Fibroblast of gingiva (primary cell): ENCODE results near the gene KRT9.
"Not testable (repeated sequence)": the region's sequence is repeated elsewhere in the genome, so short reads cannot be mapped to it uniquely, and the experiment has no call there.

Source experiments
- DNase-seq: peaks from one replicate; pipeline ENCODE4 v3.0.0-alpha.2; 2011; ENCODE audit warnings: low read depth

Gene KRT9

GRCh38 chr17:41545829-41546410 is 25.9 kb downstream of the KRT9 start:
- no peak for DNase-seq

DNA sequence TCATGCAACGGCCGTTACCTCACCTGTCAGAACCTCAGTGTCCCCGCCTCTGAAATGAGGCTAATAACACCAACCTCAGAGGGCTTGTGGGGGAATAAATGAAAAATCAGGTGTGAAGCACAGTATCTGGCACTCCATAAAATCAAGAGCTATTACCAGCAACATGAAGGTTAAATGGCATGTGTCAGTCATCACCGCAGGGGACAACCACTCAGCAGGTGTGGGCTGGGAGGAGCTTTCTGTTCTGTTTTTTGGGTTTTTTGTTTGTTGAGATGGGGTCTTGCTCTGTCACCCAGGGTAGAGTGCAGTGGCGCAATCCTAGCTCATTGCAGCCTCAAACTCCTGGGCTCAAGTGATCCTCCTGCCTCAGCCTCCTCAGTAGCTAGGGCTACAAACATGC is 26.9 kb downstream of the KRT9 start:
- no peak for DNase-seq

- DNase-seq = no peak
Measured at GRCh38 chr17:41544491-41544892, 27.4 kb downstream of the KRT9 start.

GRCh38 chr17:41542786-41543185 is 29.1 kb downstream of the KRT9 start:
- not testable (repeated sequence) for DNase-seq

GRCh38 chr17:41542357-41542756 is 29.5 kb downstream of the KRT9 start:
- no peak for DNase-seq

DNA sequence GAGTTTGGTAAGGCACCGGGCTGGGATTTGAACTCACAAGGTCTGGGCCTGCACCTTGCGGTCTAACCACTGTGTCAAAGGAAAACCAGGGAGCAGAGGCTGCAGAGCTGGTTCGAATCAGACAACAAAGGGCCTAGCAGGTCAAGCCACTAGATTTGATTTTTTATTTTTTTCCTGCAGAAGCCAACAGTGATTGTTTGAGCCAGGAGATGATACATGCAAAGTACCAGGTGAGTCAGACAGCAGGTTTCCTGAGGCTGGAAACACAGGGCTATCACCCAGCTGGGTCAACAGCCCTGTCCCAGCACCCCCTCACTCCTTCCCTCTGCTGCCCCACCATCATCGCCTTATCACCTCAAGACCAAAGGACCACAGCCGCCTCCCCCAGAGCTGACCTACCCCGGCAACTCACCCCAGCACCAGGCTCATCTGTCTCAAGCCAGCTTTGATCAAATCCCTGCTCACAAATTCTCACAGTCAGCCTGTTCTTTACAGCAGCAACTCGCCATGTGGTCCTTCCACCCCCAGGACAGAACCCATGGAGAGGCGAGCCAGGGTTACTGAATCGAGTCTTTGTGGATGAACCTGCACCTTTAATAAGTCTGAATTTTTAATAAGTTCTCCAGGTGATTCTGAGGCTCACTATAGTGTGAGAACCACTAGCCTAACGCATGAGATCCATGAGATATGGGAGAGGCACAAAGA is 30.8 kb downstream of the KRT9 start:
- no peak for DNase-seq

- DNase-seq = no peak
Measured at GRCh38 chr17:41539979-41540701, 31.7 kb downstream of the KRT9 start.

GRCh38 chr17:41539071-41539492 is 32.8 kb downstream of the KRT9 start:
- DNase-seq = no peak

DNA sequence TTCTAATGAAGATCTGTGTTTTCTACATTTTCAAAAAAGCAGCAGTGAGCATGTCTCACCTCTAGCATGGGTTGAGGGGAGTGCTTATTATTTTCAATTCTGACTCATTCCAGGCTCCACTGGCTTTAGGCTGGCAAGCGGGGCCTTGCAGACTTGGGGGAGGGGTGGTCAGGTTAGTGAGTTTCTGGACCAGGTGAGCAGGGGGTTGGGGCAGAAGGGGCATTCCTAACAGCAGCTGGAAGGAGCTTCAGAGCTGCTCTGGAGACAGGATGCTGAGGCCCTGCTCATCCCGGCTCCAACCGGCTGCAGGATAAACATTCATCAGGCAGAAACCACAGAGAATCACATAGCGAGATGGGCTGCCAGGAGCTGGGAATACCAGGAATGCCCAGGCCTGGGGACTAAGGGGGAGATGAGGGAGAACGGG is 33.3 kb downstream of the KRT9 start:
- no peak for DNase-seq

GRCh38 chr17:41537990-41538389 is 33.9 kb downstream of the KRT9 start:
- peak; percentile 31 for DNase-seq

DNA sequence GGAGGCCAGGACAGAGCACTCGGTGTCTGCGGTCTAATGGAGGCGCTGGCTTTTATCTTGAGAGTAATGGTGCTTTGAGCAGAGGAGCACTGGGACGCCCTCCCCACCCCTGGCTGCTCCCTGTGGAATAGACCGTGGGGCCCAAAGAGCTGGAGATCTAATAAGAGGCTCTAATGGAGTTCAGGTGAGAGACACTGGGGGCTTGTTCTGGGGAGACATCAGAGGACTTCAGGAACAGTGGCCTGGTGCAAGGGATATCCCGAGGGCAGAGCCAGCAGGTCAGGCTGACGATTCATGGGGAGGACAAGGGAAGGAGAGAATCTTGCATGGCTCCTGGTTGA is 34.3 kb downstream of the KRT9 start:
- no peak for DNase-seq

DNA sequence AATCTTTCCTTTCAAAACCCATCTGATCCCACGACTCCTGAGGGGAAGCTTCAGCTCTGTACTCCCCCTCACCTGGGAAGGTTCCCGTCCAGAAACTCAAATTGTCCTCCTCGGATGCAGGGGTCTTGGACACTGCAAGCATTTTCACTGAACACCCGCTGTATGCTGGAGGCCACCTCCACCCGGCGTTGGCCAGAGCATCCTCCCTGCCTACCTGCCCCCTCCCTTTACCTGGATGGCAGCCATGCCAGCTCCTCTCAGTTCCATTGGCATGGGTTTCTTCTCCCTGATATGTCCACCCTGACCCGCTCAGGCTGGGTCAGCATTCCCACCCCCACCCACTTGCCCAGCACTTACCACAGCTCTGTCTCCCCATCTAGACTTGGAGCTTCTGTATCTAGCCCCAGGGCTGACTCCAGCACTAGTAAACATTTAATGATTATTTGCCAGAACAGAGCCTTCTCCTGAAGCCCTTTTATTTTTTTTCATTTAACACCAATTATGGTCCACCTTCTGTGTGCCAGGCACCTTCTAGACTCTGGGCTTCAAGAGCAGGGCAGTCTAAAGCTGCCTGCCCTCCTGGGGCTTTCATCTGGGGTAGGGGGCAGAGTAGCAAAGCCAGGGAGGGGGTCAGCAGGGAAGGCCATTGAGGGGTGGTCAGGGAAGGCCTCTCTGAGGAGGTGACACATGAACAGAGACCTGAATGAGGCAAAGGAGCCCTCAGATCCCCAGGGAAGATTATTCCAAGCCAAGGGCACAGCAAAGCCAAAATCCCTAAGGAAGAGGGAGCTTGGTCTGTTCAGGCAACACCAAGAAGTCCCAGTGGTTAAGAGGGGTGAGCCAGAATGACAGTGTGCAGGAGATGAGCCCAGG is 34.9 kb downstream of the KRT9 start:
- no peak for DNase-seq

DNA sequence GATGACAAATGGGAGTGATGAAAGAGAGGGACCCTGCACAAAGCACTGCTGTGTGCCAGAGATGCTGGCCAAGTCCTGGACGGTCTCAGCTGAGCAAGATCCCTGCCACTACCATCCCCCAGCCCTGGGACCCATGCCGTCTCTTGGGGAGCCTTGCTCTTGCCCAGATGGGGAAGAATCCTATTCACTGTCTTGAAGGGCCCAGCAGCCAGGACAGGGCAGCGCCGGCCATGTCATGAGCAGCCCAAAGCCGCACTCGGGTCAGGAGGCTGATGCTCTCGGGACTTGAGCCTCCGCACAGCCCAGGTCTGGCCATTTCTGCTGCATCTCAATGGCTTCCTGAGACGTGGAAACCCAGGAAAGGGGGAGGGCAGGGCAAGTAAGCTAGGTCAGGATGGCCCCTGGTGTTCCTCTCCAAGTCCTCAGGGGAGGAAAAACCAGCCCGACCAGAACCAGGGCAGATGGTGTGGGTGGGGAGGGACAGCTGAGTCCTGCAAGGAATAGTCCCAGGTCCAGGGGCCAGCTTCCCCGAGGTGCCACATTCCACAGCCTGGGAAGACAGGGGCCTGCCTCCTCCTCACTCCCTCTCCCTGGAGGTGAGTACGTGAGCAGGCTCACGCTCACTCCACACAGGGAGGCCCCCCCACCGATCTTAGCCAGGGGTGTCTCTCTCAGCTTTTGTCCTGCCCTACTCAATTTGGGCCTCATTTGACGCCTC is 35.9 kb downstream of the KRT9 start:
- no peak for DNase-seq

DNA sequence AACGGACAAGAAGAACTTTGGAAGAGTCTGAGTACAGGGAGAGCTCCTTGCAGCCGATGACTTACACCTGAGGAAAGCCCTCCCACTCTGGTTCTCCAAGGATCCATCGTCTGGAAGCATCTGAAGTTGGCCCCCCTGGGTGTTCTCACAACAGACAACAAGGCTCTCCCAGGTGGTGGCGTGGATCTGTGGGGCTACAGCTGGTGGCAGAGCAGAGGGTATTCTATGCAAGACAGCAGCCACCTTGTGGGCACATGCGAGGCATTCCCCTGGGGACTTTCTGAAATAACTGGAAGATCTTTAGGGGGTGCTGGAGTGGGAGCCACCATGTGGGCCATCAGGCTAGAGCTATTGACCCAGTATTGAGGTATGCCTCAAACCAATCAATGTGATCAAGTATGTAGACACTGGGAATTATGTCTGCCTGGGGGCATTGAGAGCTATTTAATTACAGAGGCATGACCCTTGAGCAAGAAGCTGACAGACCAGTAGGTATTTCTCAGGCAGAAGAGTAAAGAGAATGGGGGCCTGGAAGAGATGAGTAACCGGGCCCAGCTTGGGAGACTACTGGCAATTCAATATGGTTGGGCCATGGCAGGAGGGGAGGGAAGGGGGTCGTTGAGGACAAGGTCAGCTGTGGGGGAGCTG is 36.8 kb downstream of the KRT9 start:
- no peak for DNase-seq

- no peak for DNase-seq
Measured at GRCh38 chr17:41533613-41534012, 38.2 kb downstream of the KRT9 start.

DNA sequence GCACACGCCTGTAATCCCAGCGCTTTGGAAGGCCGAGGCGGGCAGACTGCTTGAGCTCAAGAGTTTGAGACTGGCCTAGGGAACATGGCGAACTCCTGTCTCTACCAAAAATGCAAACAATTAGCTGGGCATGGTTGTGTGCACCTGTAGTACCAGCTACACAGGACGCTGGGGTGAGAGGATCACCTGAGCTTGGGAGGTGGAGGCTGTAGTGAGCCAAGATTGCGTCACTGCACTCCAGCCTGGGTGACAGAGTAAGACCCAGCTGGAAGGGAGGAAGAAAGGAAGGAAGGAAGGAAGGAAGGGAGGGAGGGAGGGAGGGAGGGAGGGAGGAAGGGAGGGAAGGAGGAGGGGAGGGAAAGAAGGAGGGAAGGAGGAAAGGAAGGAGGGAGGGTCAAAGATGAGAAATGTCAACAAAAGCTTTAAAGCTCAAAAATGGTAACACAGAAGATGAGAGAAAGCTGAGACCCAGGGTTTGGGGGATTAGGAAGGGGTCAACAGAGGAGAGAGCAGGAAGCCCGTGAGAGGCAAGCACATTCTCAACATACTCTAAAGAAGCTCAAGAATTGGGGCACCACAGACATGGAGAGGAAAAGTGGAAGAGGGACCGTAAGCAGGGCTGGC is 38.8 kb downstream of the KRT9 start:
- DNase-seq = no peak

GRCh38 chr17:41531993-41532392 is 39.9 kb downstream of the KRT9 start:
- no peak for DNase-seq

- no peak for DNase-seq
Measured at GRCh38 chr17:41530062-41531048, 41.5 kb downstream of the KRT9 start.

DNA sequence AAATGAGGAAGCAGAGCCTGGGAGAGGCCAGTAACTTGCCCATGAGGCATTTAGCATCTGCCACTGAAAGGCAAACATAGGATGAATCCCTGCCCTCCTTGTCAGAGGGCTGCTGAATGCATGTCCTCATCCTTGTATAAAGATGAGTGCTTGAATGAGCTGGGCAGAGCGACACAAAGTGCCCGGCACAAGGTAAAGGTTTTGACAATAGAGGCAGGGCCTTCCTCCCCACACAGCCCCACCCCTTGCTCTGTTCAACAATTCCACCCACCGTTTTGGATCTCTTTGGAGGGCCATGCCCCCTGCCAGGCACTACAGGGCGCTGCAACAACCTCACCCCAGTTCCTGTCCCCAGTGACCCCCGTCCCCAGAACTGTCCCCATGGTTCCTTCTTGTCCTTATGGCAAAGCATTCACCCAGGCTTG is 42.4 kb downstream of the KRT9 start:
- DNase-seq = no peak

DNA sequence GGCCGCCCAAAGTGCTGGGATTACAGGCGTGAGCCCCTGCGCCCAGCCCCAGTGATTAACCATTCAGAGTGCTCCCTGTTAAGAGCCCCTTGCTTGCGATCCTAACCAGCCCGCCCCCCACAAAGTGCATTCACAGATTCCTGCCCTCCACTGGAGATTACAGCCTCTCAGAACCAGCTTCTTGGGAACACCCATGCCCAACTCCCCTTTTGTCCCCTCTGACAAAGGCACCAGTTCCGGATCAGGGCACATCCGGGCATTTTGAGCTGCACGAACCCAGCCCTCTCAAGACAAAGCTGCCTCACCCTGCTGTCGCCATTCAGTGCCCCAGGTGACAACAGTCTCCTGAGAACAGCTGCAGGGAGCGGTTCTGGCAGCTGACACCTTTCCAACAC is 42.9 kb downstream of the KRT9 start:
- no peak for DNase-seq
